Thyroid gland (tissue), 4 donors: Measurements from ENCODE around the gene PXDN.

ENCODE experiments used
- CTCF ChIP-seq, 6 experiments: fragments of 200-600 bp in 3 of 6; fragments of 450-650 bp in 3 of 6; sonication (generic) in 3 of 6; IDR thresholded peaks; one replicate each; pipeline ENCODE4 v1.5.1; 2016 to 2019; ENCODE audit warnings: antibody characterized with exemption in 6 of 6, mild to moderate bottlenecking in 2 of 6, inconsistent platforms in 1 of 6, moderate library complexity in 1 of 6
- POLR2A ChIP-seq, 2 donors: fragments of 450-650 bp; IDR thresholded peaks; one replicate each; pipeline ENCODE4 v1.6.1; 2017; ENCODE audit warnings: antibody characterized with exemption in 2 of 2, mild to moderate bottlenecking in 2 of 2, moderate library complexity in 1 of 2

GRCh38 chr2:1632510-1632909 is 111.8 kb downstream of the PXDN start:
- TF ChIP-seq CTCF (IDR thresholded peaks at IDR 0.05) (no peak), POLR2A (IDR thresholded peaks at IDR 0.05) (no peak)
